ENCODE results near the gene PNKP. TPM values are rescaled to one million over a fixed set of nuclear protein-coding genes. Genes with fewer than 3 reads are reported as not detected.

PNKP gene
- polyA plus RNA-seq, 1 donor = 61.2 TPM

DNA sequence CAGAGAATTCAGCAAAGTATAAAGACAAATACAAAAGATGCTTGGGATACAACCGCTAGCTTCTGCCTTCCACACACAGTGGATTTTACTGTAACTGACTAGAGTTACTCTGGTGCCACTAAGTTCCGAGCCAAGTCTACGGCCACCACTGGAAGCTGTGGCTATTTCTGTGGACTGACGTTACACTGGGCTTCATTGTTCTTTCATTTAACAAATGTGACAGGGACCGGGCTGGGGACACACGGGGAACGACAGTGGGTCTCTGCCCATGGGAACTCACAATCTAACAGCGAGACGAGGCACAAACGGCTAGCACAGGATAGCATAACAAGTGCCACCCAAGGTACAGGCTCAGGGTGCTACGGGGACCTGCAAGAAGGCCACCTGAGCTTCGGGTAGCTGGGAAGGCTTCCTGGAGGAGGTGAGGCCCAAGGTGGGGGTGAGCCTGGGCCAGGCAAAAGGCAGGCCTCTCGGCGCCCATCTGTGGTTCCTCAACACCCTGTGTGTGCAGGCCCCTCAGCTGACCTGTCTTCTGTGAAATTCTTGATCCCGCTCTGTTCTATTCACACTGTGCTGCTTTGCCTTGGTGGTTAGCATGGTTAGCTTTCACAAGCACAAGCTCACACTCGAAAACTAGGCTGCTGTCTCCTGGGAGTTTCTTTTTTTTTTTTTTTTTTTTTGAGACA lies 39.6 kb upstream of the PNKP start:
- H3K4me1 ChIP-seq (ENCODE audit: control insufficient read depth, insufficient read depth, low read length) = no peaks in the 10 kb centered on the region
- H3K36me3 ChIP-seq (ENCODE audit: control insufficient read depth, insufficient read depth, low read length) = peaks cover 35% of the 10 kb centered on the region
- no peaks in the 10 kb centered on the region for H3K27me3 ChIP-seq (ENCODE audit: control insufficient read depth, insufficient read depth, low read length)
- no peak for DNase-seq
- no peaks in the 10 kb centered on the region for H3K9me3 ChIP-seq (ENCODE audit: control insufficient read depth, low read depth, low read length)
- no peak overlapping the region for H3K4me3 ChIP-seq (ENCODE audit: low read length)
- no peak overlapping the region for H3K27ac ChIP-seq (ENCODE audit: low read length)
- no CpG with 5 or more reads among the region's 16 CpGs for WGBS (ENCODE audit: insufficient coverage, low lambda C conversion rate)

- no peaks in the 10 kb centered on the region for H3K9me3 ChIP-seq (ENCODE audit: control insufficient read depth, low read depth, low read length)
- DNase-seq = no peak
- H3K27me3 ChIP-seq (ENCODE audit: control insufficient read depth, insufficient read depth, low read length) = no peaks in the 10 kb centered on the region
- no peak overlapping the region for H3K27ac ChIP-seq (ENCODE audit: low read length)
- peaks cover 24% of the 10 kb centered on the region for H3K36me3 ChIP-seq (ENCODE audit: control insufficient read depth, insufficient read depth, low read length)
- H3K4me1 ChIP-seq (ENCODE audit: control insufficient read depth, insufficient read depth, low read length) = no peaks in the 10 kb centered on the region
- WGBS (ENCODE audit: insufficient coverage, low lambda C conversion rate) = no CpG with 5 or more reads among the region's 6 CpGs
- no peak overlapping the region for H3K4me3 ChIP-seq (ENCODE audit: low read length)
These were observed 36.8 kb upstream of the PNKP start for GRCh38 chr19:49904136-49904535.

GRCh38 chr19:49896863-49897621 lies 29.7 kb upstream of the PNKP start, which contains the start of gene IL4I1:
TSS of gene IL4I1 (minus strand) at chr19:49896887. CDS start at chr19:49896160, 727 bp downstream.
- Histone ChIP-seq H3K27ac (ENCODE audit: low read length) (peak within 1 kb of the TSS; percentile 11), H3K4me3 (ENCODE audit: low read length) (no peak within 1 kb of the TSS), H3K9me3 (ENCODE audit: control insufficient read depth, low read depth, low read length) (no peaks in the 10 kb centered on the region), H3K36me3 (ENCODE audit: control insufficient read depth, insufficient read depth, low read length) (no peaks in the 10 kb centered on the region), H3K27me3 (ENCODE audit: control insufficient read depth, insufficient read depth, low read length) (no peaks in the 10 kb centered on the region), H3K4me1 (ENCODE audit: control insufficient read depth, insufficient read depth, low read length) (peaks cover 5% of the 10 kb centered on the region)
- 40% methylated on average over 2 of the region's 20 CpGs for WGBS (ENCODE audit: insufficient coverage, low lambda C conversion rate)
- DNase-seq = no peak

- DNase-seq = no peak
- WGBS (ENCODE audit: insufficient coverage, low lambda C conversion rate) = no CpG with 5 or more reads among the region's 17 CpGs
- Histone ChIP-seq H3K27me3 (ENCODE audit: control insufficient read depth, insufficient read depth, low read length) (peaks cover 10% of the 10 kb centered on the region), H3K9me3 (ENCODE audit: control insufficient read depth, low read depth, low read length) (no peaks in the 10 kb centered on the region), H3K4me3 (ENCODE audit: low read length) (no peak overlapping the region), H3K4me1 (ENCODE audit: control insufficient read depth, insufficient read depth, low read length) (peaks cover 8% of the 10 kb centered on the region), H3K27ac (ENCODE audit: low read length) (no peak overlapping the region), H3K36me3 (ENCODE audit: control insufficient read depth, insufficient read depth, low read length) (no peaks in the 10 kb centered on the region)
These were observed 28.4 kb upstream of the PNKP start for GRCh38 chr19:49895566-49896297.

GRCh38 chr19:49894879-49895565 lies 27.6 kb upstream of the PNKP start:
- no peaks in the 10 kb centered on the region for H3K36me3 ChIP-seq (ENCODE audit: control insufficient read depth, insufficient read depth, low read length)
- no CpG with 5 or more reads among the region's 17 CpGs for WGBS (ENCODE audit: insufficient coverage, low lambda C conversion rate)
- no peak overlapping the region for H3K27ac ChIP-seq (ENCODE audit: low read length)
- H3K27me3 ChIP-seq (ENCODE audit: control insufficient read depth, insufficient read depth, low read length) = peaks cover 14% of the 10 kb centered on the region
- H3K4me3 ChIP-seq (ENCODE audit: low read length) = no peak overlapping the region
- peaks cover 2% of the 10 kb centered on the region for H3K9me3 ChIP-seq (ENCODE audit: control insufficient read depth, low read depth, low read length)
- no peak for DNase-seq
- peaks cover 11% of the 10 kb centered on the region for H3K4me1 ChIP-seq (ENCODE audit: control insufficient read depth, insufficient read depth, low read length)

GRCh38 chr19:49894011-49894664 lies 26.8 kb upstream of the PNKP start:
- H3K36me3 ChIP-seq (ENCODE audit: control insufficient read depth, insufficient read depth, low read length) = no peaks in the 10 kb centered on the region
- H3K27ac ChIP-seq (ENCODE audit: low read length) = no peak overlapping the region
- 90% methylated on average over 2 of the region's 18 CpGs for WGBS (ENCODE audit: insufficient coverage, low lambda C conversion rate)
- H3K9me3 ChIP-seq (ENCODE audit: control insufficient read depth, low read depth, low read length) = peaks cover 11% of the 10 kb centered on the region
- peaks cover 19% of the 10 kb centered on the region for H3K27me3 ChIP-seq (ENCODE audit: control insufficient read depth, insufficient read depth, low read length)
- H3K4me1 ChIP-seq (ENCODE audit: control insufficient read depth, insufficient read depth, low read length) = peaks cover 11% of the 10 kb centered on the region
- H3K4me3 ChIP-seq (ENCODE audit: low read length) = no peak overlapping the region
- DNase-seq = no peak

GRCh38 chr19:49892716-49893115 lies 25.3 kb upstream of the PNKP start:
- H3K9me3 ChIP-seq (ENCODE audit: control insufficient read depth, low read depth, low read length) = peaks cover 11% of the 10 kb centered on the region
- peaks cover 2% of the 10 kb centered on the region for H3K36me3 ChIP-seq (ENCODE audit: control insufficient read depth, insufficient read depth, low read length)
- DNase-seq = no peak
- peaks cover 19% of the 10 kb centered on the region for H3K27me3 ChIP-seq (ENCODE audit: control insufficient read depth, insufficient read depth, low read length)
- no CpG with 5 or more reads among the region's 1 CpG for WGBS (ENCODE audit: insufficient coverage, low lambda C conversion rate)
- peaks cover 11% of the 10 kb centered on the region for H3K4me1 ChIP-seq (ENCODE audit: control insufficient read depth, insufficient read depth, low read length)
- no peak overlapping the region for H3K27ac ChIP-seq (ENCODE audit: low read length)
- no peak overlapping the region for H3K4me3 ChIP-seq (ENCODE audit: low read length)

- WGBS (ENCODE audit: insufficient coverage, low lambda C conversion rate) = no CpG with 5 or more reads among the region's 17 CpGs
- peaks cover 2% of the 10 kb centered on the region for H3K36me3 ChIP-seq (ENCODE audit: control insufficient read depth, insufficient read depth, low read length)
- H3K4me1 ChIP-seq (ENCODE audit: control insufficient read depth, insufficient read depth, low read length) = peaks cover 6% of the 10 kb centered on the region
- no peak overlapping the region for H3K4me3 ChIP-seq (ENCODE audit: low read length)
- no peak overlapping the region for H3K27ac ChIP-seq (ENCODE audit: low read length)
- DNase-seq = no peak
- H3K27me3 ChIP-seq (ENCODE audit: control insufficient read depth, insufficient read depth, low read length) = peaks cover 19% of the 10 kb centered on the region
- H3K9me3 ChIP-seq (ENCODE audit: control insufficient read depth, low read depth, low read length) = peaks cover 11% of the 10 kb centered on the region
These were observed 24.0 kb upstream of the PNKP start for GRCh38 chr19:49891393-49891792.

GRCh38 chr19:49890349-49891311 lies 23.3 kb upstream of the PNKP start:
- Histone ChIP-seq H3K36me3 (ENCODE audit: control insufficient read depth, insufficient read depth, low read length) (peaks cover 6% of the 10 kb centered on the region), H3K4me3 (ENCODE audit: low read length) (peak overlapping the region; percentile 11), H3K27ac (ENCODE audit: low read length) (no peak overlapping the region), H3K9me3 (ENCODE audit: control insufficient read depth, low read depth, low read length) (peaks cover 11% of the 10 kb centered on the region), H3K27me3 (ENCODE audit: control insufficient read depth, insufficient read depth, low read length) (peaks cover 19% of the 10 kb centered on the region), H3K4me1 (ENCODE audit: control insufficient read depth, insufficient read depth, low read length) (peaks cover 6% of the 10 kb centered on the region)
- no CpG with 5 or more reads among the region's 69 CpGs for WGBS (ENCODE audit: insufficient coverage, low lambda C conversion rate)
- no peak for DNase-seq
